IMR-90 (cell line): ENCODE results near the gene ADGRG3. TPM values are rescaled to one million over a fixed set of nuclear protein-coding genes. Genes with fewer than 3 reads are reported as not detected.

Experiments
- ATAC-seq: fragments of 200-7000 bp; cut with Tn5 transposase; 2 replicates; pipeline ENCODE4 v1.9.1; 2020; ENCODE audit warnings: low read depth, mild to moderate bottlenecking, moderate library complexity
- BruUV-seq: library from RNA; stranded (reverse); fragments of 400-500 nt; replicated peaks from 2 replicates; lab custom pipeline; 2021; lab: Mats Ljungman, UMichigan
- CTCF ChIA-PET: fragments of 300-600 bp; formaldehyde crosslinking; extraction: SDS; loops from one replicate; lab custom pipeline; 2021; ENCODE audit warnings: antibody characterized with exemption; lab: Yijun Ruan, JAX
- POLR2A ChIA-PET: fragments of 300-600 bp; sonication (Branson Sonifier 250); formaldehyde crosslinking; loops from one replicate; lab custom pipeline; 2022; ENCODE audit warnings: antibody characterized with exemption; ENCODE audit not compliant: unreplicated experiment; lab: Charles Lee
- DNase-seq: peaks from one replicate; pipeline ENCODE4 v3.0.0; 2013
- H2AFZ ChIP-seq: replicated peaks from 2 replicates; pipeline ENCODE3; 2013; ENCODE audit warnings: low read length, mild to moderate bottlenecking; ENCODE audit not compliant: poor library complexity
- H2AK5ac ChIP-seq: 2 replicates; pipeline ENCODE4 v1.6.1; 2013; ENCODE audit warnings: low read depth, low read length, inconsistent platforms
- H2AK9ac ChIP-seq: replicated peaks from 2 replicates; pipeline ENCODE3; 2013; ENCODE audit warnings: mild to moderate bottlenecking, low read depth, low read length, moderate library complexity; ENCODE audit not compliant: poor library complexity
- H2BK120ac ChIP-seq: 2 replicates; pipeline ENCODE4 v1.6.1; 2013; ENCODE audit warnings: low read depth, low read length, inconsistent platforms
- H2BK15ac ChIP-seq: 3 replicates; pipeline ENCODE4 v1.6.1; 2013; ENCODE audit warnings: low read depth, low read length, inconsistent platforms
- H2BK20ac ChIP-seq: 2 replicates; pipeline ENCODE4 v1.6.1; 2013; ENCODE audit warnings: low read depth, mild to moderate bottlenecking, inconsistent platforms, low read length, moderate library complexity
- H2BK5ac ChIP-seq: 2 replicates; pipeline ENCODE4 v1.6.1; 2013; ENCODE audit warnings: mild to moderate bottlenecking, low read depth, low read length, inconsistent platforms; ENCODE audit not compliant: poor library complexity, severe bottlenecking
- H3K14ac ChIP-seq: replicated peaks from 2 replicates; pipeline ENCODE4 v1.6.1; 2013; ENCODE audit warnings: low read depth, low read length, inconsistent platforms
- H3K18ac ChIP-seq: 2 replicates; pipeline ENCODE4 v1.6.1; 2013; ENCODE audit warnings: low read depth, low read length, control low read depth
- H3K23ac ChIP-seq: 2 replicates; pipeline ENCODE4 v1.6.1; 2013; ENCODE audit warnings: low read depth, low read length, inconsistent platforms
- H3K27ac ChIP-seq: 2 replicates; pipeline ENCODE4 v1.5.1; 2013; ENCODE audit warnings: mild to moderate bottlenecking, control low read depth, low read length; ENCODE audit not compliant: insufficient read depth
- H3K27me3 ChIP-seq: 2 replicates; pipeline ENCODE4 v1.6.1; 2013; ENCODE audit warnings: low read length; ENCODE audit not compliant: control insufficient read depth, insufficient read depth
- H3K36me3 ChIP-seq: 2 replicates; pipeline ENCODE4 v1.6.1; 2013; ENCODE audit warnings: low read length, mixed read lengths; ENCODE audit not compliant: control insufficient read depth, insufficient read depth
- H3K4ac ChIP-seq: 2 replicates; pipeline ENCODE4 v1.6.1; 2013; ENCODE audit warnings: low read depth, low read length, inconsistent platforms
- H3K4me1 ChIP-seq: 2 replicates; pipeline ENCODE4 v1.6.1; 2013; ENCODE audit warnings: low read length, mixed read lengths; ENCODE audit not compliant: control insufficient read depth, insufficient read depth
- H3K4me2 ChIP-seq: 2 replicates; pipeline ENCODE4 v1.6.1; 2013; ENCODE audit warnings: low read depth, mild to moderate bottlenecking, control low read depth, low read length, moderate library complexity
- H3K4me3 ChIP-seq: 2 replicates; pipeline ENCODE4 v1.5.1; 2013; ENCODE audit warnings: low read depth, mild to moderate bottlenecking, control low read depth, low read length, moderate library complexity; ENCODE audit not compliant: insufficient read depth
- H3K56ac ChIP-seq: 2 replicates; pipeline ENCODE4 v1.6.1; 2013; ENCODE audit warnings: low read length, inconsistent platforms; ENCODE audit not compliant: insufficient read depth; ENCODE audit errors: extremely low read depth
- H3K79me1 ChIP-seq, 2 experiments: 2 replicates each; pipeline ENCODE4 v1.6.1; 2013; ENCODE audit warnings: low read length in 2 of 2, inconsistent platforms in 1 of 2, low read depth in 1 of 2
- H3K9ac ChIP-seq: 2 replicates; pipeline ENCODE4 v1.6.1; 2013; ENCODE audit warnings: low read depth, low read length, control low read depth
- H3K9me1 ChIP-seq: 2 replicates; pipeline ENCODE4 v1.6.1; 2013; ENCODE audit warnings: low read length, inconsistent platforms; ENCODE audit not compliant: insufficient read depth
- H3K9me3 ChIP-seq: 2 replicates; pipeline ENCODE4 v1.6.1; 2013; ENCODE audit warnings: low read length; ENCODE audit not compliant: control insufficient read depth, insufficient read depth
- H4K20me1 ChIP-seq: 2 replicates; pipeline ENCODE4 v1.6.1; 2013; ENCODE audit warnings: low read length, inconsistent platforms; ENCODE audit not compliant: insufficient read depth
- H4K5ac ChIP-seq: 2 replicates; pipeline ENCODE4 v1.6.1; 2013; ENCODE audit warnings: mild to moderate bottlenecking, low read depth, low read length, control low read depth
- H4K8ac ChIP-seq, 2 experiments: 2 replicates each; pipeline ENCODE4 v1.6.1; 2013; ENCODE audit warnings: low read depth in 2 of 2, low read length in 2 of 2, control low read depth in 1 of 2, inconsistent platforms in 1 of 2
- H4K91ac ChIP-seq: 2 replicates; pipeline ENCODE4 v1.6.1; 2013; ENCODE audit warnings: low read depth, low read length, inconsistent platforms; ENCODE audit not compliant: insufficient read depth
- MAZ ChIP-seq: IDR thresholded peaks from 2 replicates; pipeline ENCODE4 v1.6.1; 2012; ENCODE audit warnings: low read depth, mild to moderate bottlenecking, low read length, improper control_type of control experiment, moderate library complexity, borderline replicate concordance
- WGBS, 2 experiments: methylation state at CpG; one replicate each; pipeline versions ENCODE4 v1.1.5 to v1.1.7; 2013; ENCODE audit warnings: missing lambda C conversion rate in 2 of 2; ENCODE audit not compliant: insufficient read length in 1 of 2; ENCODE audit errors: extremely low coverage in 2 of 2; 5-methylcytosine and 5-hydroxymethylcytosine counted together
- dilution Hi-C: fragments of 300-500 bp; cut with HindIII; formaldehyde crosslinking; loops from one replicate; pipeline ENCODE4 v1.14.3; 2018; ENCODE audit warnings: low sequenced_read_pairs; ENCODE audit not compliant: unreplicated experiment
- in situ Hi-C: fragments of 300-500 bp; cut with MboI; formaldehyde crosslinking; loops from 3 replicates; pipeline ENCODE4 v1.14.3; 2019; ENCODE audit warnings: low sequenced_read_pairs, inconsistent platforms, mixed read lengths
- intact Hi-C: fragments of 100-400 bp; cut with micrococcal nuclease; formaldehyde crosslinking; loops from 2 replicates; pipeline ENCODE4 v1.10.0; 2022
- polyA plus RNA-seq, 3 experiments: library from polyadenylated mRNA; depleted of rRNA; stranded (reverse); fragments of >200 nt; gene quantifications; 2 replicates each; pipeline ENCODE4 v1.2.3, GENCODE V29; 2012; ENCODE audit warnings: low replicate concordance in 1 of 3
- total RNA-seq: library from RNA; depleted of rRNA; stranded (reverse); fragments of >200 nt; gene quantifications from 2 replicates; pipeline ENCODE4 v1.2.3, GENCODE V29; 2012

ADGRG3 gene
- total and polyA plus RNA-seq, 2 of the 4 experiments (the other 2 are of a cell fraction), result not detected

- no peak overlapping the region for H3K4me2 ChIP-seq
- dilution Hi-C loops, result no loop called here
- ATAC-seq, result no peak
Observed at GRCh38 chr16:57682809-57683635, 14.9 kb downstream of the ADGRG3 start.

More at GRCh38 chr16:57682809-57683635, 14.9 kb downstream of the ADGRG3 start:
- no peak overlapping the region for H3K14ac ChIP-seq
- H4K5ac ChIP-seq, result no peak overlapping the region
- ChIA-PET POLR2A (no interaction called here), CTCF (no interaction called here)
- H3K23ac ChIP-seq, result no peak overlapping the region
- H3K18ac ChIP-seq, result no peak overlapping the region
- WGBS, 2 experiments, result 56% methylated on average over 3 of the region's 11 CpGs; no CpG with 5 or more reads in 1 of the 2 experiments
- H3K4ac ChIP-seq, result no peak overlapping the region
- H3K4me3 ChIP-seq, result no peak overlapping the region
- H3K9me3 ChIP-seq, result no peaks in the 10 kb centered on the region
- no peak for TF ChIP-seq MAZ
- no peak for DNase-seq
- H3K4me1 ChIP-seq, result no peaks in the 10 kb centered on the region
- no peaks in the 10 kb centered on the region for H4K20me1 ChIP-seq
- no peaks in the 10 kb centered on the region for H3K79me1 ChIP-seq
- BruUV-seq, result no TSS peak
- H3K36me3 ChIP-seq, result no peaks in the 10 kb centered on the region
- H3K56ac ChIP-seq, result no peak overlapping the region
- H2AK5ac ChIP-seq, result no peak overlapping the region
- no peak overlapping the region for H2AFZ ChIP-seq
- H3K27me3 ChIP-seq, result peaks cover 58% of the 10 kb centered on the region
- in situ Hi-C loops, result no loop called here
- H4K91ac ChIP-seq, result no peak overlapping the region
- no peak overlapping the region for H2BK5ac ChIP-seq
- H2BK120ac ChIP-seq, result no peak overlapping the region
- intact Hi-C loops, result no loop called here
- H2BK15ac ChIP-seq, result no peak overlapping the region
- H3K9me1 ChIP-seq, result no peaks in the 10 kb centered on the region
- H3K27ac ChIP-seq, result no peak overlapping the region
- no peak overlapping the region for H3K9ac ChIP-seq
- no peak overlapping the region for H4K8ac ChIP-seq
- no peak overlapping the region for H2AK9ac ChIP-seq
- H2BK20ac ChIP-seq, result no peak overlapping the region
